OCI-M2 (cell line): ENCODE measurements around the gene ZRANB2.

Experiments used
- DNase-seq: peaks from one replicate; lab custom pipeline; 2025; ENCODE audit not compliant: unreplicated experiment; lab: John Stamatoyannopoulos, UW

The ZRANB2 gene

GRCh38 chr1:71030026-71030425 lies 50.8 kb downstream of the ZRANB2 start:
- DNase-seq = no peak

DNA sequence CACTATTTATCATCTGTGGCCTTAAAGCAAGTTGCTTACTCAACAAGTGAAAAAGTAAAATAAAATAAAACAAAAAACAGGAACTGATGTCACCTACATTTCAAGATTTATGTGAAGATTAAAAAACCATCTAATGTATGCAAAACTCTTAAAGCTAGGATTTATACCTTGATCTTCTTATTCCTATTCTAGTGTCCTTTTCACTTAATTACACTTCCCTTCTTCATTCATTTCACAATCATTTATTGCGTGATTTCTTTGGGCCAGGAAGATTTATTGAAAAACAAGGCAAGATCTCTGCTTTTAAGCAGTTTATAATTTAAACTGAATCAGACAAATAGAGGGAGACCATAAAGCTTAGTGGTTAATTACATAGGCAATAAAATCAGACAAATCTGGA lies 51.9 kb downstream of the ZRANB2 start:
- DNase-seq = no peak

GRCh38 chr1:71027991-71028390 lies 52.8 kb downstream of the ZRANB2 start:
- DNase-seq = no peak

GRCh38 chr1:71026093-71026492 lies 54.7 kb downstream of the ZRANB2 start:
- DNase-seq = no peak

GRCh38 chr1:71023515-71023914 lies 57.3 kb downstream of the ZRANB2 start:
- no peak for DNase-seq

DNA sequence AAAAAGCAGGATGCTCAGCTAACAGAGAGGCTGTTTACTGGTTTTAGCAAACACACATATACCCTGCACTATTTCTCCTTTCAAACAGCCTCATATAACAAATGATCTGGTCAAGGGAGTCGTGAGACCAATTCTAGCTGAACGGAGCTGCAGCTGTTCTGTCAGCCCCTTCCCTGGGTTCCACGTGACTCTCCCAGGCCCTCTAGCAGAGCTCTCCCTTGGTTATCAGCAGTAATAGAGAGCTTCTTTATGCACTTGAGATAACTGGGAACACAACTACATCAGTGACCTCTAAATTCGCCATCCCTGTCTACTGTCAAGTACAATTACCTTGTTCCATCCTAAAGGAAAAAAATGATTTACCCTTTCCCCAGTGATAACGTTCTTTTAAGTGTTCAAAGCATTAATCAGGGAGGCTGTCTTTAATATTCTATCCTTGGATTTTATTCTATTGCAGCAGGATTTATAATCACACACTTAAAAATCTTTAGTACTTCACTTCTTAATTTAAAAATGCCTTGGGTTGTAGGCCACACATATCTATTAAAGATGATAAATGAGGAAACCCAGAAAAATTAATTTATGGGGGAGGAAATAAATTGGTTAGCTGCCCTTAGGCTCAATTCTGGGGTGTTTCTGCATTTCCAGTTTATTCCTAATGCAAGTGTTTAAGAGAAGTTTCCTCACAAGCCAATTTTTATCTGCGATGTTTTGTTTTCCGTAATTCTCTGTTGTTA lies 61.4 kb downstream of the ZRANB2 start:
- DNase-seq = no peak

- DNase-seq = no peak
These were observed 62.0 kb downstream of the ZRANB2 start for GRCh38 chr1:71018791-71019190.

GRCh38 chr1:71015745-71016144 lies 65.1 kb downstream of the ZRANB2 start:
- no peak for DNase-seq

DNA sequence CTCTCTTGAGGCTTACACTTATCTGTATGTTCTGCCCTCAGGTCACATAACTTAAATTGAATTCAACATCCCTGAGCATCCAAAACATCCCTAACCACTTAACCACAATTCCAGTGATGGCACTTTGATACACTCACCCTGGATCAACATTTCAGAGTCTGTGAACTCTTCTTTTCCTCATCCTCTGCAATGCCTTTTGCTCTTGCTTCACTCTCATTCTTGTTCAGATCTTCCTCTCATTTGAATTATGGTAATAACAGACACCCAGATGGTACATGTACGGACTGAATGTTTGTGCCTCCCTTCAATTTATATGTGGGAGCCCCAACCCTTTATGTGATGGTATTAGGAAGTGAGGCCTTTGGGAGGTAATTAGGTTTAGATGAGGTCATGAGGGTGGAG lies 66.7 kb downstream of the ZRANB2 start:
- no peak for DNase-seq
